ENCODE measurements around the gene VPS13A. TPM values are rescaled to one million over a fixed set of nuclear protein-coding genes. Genes with fewer than 3 reads are reported as not detected.

The VPS13A gene
- total RNA-seq, 2 experiments from 2014 or later, result 27.0 to 44.6 TPM

DNA sequence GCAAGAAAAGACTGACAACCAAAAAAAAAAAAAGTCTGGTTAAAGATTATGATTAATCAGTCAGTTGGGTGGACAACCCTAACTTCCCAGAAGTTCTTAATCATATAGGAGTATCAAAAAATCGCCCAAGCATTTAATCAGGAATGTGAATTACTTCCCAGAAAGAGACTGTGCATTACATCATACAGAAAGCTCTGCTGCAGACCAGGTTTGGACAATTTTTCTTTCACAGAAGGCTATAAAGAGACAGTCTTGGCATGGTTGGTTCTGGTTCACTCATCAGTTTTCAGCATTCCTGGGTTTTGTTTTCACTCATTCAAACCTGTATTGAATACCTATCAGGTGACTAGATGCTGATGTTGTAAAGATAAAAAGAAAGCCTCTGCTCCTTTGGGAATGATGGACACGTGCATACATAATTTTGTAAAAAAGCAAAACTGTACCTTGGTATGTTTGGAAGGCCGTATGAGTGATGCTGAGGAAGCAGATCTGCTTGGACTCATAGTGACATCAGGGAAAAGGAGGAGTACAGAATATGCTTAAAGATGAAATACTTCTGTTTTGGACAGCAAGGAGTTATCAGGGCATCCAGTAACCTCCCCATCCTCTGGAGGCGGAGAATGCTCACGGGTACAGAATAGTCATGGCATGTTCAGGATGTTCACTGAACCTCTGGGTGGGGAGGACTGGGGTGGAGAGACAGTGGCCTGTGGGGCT is 292.3 kb downstream of the VPS13A start:
- DNase-seq (ENCODE audit: low spot score), result no peak
- no peaks in the 10 kb centered on the region for H3K4me1 ChIP-seq (ENCODE audit: insufficient read depth, low read length, poor library complexity, severe bottlenecking)
- ChIA-PET POLR2A (no interaction called here), CTCF (ENCODE audit: unreplicated experiment) (no interaction called here)
- H3K9me2 ChIP-seq (ENCODE audit: insufficient read depth, low read length), result no peaks in the 10 kb centered on the region
- no peak overlapping the region for H3K4me2 ChIP-seq (ENCODE audit: low read length)
- TF ChIP-seq CTCF (conservative IDR thresholded peaks at IDR 0.05; ENCODE audit: low read length) (no peak), EZH2phosphoT487 (IDR thresholded peaks at IDR 0.05; ENCODE audit: borderline replicate concordance, low read depth, low read length) (no peak)
- no peaks in the 10 kb centered on the region for H4K20me1 ChIP-seq (ENCODE audit: insufficient read depth, low read length)
- H3K36me3 ChIP-seq (ENCODE audit: insufficient read depth, low read length), result no peaks in the 10 kb centered on the region
- H3K27ac ChIP-seq (ENCODE audit: low read depth, low read length, poor library complexity, severe bottlenecking), result no peak overlapping the region
- no peaks in the 10 kb centered on the region for H3K9me3 ChIP-seq (ENCODE audit: low read length)
- no peak overlapping the region for H2AFZ ChIP-seq (ENCODE audit: low read length)
- intact Hi-C loops (cut with micrococcal nuclease; ENCODE audit: unreplicated experiment), result no loop called here
- no TSS peak for BruUV-seq (replicated peaks)
- no peaks in the 10 kb centered on the region for H3K79me2 ChIP-seq (ENCODE audit: insufficient read depth, low read depth, low read length)
- no peak overlapping the region for H3K4me3 ChIP-seq (ENCODE audit: low read depth, low read length, poor library complexity, severe bottlenecking)

Other genes starting within 250 kb of the VPS13A start
- not detected in 2 replicates for gene FOXB2, start 157.9 kb upstream of the VPS13A start, total RNA-seq (2014; rRNA removed; shearing (Covaris generic))
- not detected in 2 replicates for gene FOXB2, start 157.9 kb upstream of the VPS13A start, total RNA-seq (2022)